NCI-H446 treated with DMSO at 0.1 percent for 48 hours (cell line): Measurements from ENCODE around the gene SEPSECS.

Source experiments
- DNase-seq: peaks from one replicate; lab custom pipeline; 2025; lab: John Stamatoyannopoulos, UW

The SEPSECS gene

DNA sequence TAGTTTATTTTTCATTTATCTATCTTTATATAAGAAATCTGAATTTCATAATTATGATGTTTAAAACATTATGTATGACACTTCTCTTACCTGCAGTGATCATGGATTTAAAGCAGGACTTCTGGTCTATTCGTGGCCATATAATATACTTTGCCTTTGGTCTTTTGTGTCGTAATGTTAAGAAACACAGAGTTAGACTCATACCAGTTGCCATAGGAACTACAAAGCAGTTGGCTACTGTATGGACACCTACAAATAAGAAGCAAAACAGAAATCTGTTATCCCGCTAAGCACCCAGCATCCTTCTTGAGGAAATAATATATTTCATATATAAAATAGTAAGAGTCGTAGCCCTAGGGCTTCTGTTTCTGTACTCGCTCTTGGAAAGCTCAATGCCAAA lies 4.3 kb downstream of the SEPSECS start:
- DNase-seq: no peak

DNA sequence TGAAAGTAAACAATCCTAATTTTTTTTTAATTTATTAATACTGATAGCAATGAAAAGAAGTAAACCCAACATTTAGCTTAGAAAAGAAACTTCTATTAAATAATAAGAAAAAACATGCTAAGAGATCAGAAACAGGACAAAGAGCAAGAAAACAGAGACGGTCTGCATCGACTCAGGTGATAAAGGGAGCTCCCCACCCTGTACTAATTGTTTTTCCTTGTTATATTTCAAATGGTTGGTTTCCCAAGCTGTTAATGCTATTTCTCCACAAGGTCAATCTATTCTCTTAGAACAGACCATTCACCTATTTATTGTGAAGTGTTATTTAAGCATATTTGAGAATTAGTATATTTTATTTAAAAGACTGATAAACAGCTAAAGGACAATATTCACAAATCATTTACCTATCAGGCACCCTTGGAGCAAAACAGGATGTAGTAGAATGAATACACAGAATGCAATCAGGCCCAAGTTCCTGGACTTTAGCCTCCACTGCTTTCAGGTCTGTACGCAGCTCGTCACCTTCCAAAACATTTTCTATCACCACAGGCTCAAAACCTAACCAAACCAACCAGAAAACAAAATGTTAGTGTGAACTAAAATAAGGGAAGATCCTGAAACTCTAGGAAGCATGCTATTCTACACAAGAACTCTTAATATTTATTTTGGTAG lies 5.5 kb downstream of the SEPSECS start:
- DNase-seq: no peak

DNA sequence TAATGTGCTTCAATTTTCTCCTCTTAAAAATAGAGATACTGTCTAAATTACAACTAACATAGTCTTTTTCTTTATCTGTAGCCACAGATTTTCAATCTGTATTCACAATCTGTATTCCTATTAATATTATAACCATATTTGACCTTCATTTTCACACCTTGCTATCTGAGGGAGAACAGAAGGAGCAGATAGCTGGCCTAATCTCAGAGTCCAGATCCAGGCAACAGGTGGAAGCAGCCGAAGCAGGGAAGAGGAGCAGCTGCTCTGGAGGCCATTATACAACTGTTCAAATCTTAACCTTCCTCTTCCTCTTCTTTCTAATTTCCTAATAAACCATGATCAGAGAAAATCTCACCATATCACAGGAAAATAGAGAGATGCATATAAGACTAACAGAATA lies 14.2 kb downstream of the SEPSECS start:
- DNase-seq: no peak

DNA sequence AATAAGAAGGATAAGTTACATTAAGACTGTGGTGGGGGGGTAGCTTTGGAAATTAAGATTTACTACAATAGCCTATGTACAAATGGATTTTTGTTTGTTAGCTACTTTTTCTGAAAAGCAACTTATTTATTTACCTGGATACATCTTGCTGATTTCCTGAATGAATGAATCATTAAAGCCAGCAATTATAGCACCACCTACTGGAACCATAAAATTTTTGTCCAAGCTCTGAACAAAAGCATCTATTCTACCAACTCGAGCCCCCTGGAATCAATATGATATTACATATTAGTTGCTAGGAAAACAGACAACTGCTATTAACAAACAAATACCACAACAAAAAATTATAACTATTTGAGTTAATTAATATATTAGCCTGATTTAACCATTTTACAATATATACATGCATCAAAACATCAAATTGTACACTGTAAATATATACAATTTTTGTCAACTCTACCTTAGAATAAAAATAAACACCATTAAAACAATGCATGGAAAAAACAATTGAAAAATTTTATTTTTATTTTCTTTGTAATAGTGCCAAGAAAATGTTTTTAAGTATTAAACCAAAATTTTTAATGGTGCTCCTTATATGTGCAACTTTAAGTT lies 15.3 kb downstream of the SEPSECS start:
- peak; percentile 6 for DNase-seq

DNA sequence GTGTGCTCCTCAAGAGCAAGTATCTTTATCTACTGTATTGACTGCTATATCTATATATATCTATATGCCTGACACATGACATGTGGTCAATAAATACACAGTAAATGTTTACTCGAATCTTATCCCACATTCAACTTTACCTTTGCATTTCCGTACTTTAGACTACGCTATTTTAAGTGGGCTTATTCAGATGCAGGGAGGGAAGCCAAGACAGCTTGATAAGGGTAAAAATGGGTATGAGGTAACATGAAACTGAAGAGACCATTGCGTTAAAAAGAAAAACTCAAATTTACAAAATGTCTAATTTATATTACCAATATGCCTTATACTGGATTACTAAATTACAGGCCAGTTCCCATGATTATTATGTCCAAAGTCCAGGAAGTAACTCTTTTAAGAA lies 17.8 kb downstream of the SEPSECS start:
- no peak for DNase-seq

DNA sequence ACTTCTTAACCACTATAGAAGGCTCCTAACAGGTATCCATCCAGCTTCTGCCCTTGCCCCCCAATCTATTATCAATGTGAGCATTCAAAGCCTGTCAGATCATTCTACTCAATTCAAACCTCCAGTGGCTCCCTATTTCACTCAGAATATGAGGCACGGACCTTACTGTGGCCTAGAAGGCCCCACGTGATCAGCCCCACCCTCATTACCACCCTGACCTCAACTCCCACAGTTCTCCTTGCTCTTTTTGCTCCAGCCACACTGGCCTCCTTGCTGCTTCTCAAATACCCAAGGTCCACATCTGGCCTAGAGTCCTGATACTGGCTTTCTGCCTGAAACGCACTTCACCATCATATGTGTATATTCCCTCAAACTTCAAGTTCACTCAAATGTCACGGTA lies 18.7 kb downstream of the SEPSECS start:
- no peak for DNase-seq

DNA sequence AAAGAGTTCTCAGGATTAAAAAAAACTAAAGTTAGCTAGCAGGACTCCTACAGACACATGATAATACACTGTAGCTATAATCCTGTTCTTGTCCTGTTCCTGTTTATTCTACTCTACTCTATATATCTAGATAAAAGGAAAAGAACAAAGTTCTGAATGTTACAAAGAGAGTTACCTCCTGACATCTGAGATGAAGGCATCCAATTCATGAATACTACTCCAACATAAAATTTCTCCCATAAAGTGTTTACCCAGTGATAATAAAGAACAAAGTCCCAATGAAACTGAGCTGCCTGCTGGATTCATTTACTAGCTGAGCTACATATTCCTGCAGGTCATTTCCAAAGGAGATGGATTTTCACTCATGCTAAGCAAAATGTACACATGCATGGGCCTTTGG lies 27.1 kb downstream of the SEPSECS start:
- no peak for DNase-seq

DNA sequence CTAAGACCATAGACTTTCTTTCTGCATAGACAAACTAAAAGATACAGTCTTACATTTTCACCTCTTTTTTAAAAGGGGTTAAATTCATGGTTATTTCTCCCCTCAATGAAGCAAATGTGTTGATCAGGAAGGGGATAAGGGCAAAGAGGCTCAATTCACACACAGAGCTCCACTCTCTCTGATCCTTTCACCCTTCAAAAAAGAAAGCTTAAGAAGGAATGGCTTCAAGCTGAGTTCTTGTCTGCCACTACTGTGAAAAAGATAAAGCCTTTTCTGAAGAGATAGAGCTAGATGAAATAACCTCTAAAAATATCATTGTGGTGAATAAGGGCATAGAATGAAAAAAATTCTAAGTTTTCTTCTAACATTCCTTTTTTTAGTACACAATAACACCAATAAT lies 28.3 kb downstream of the SEPSECS start:
- DNase-seq: no peak

DNA sequence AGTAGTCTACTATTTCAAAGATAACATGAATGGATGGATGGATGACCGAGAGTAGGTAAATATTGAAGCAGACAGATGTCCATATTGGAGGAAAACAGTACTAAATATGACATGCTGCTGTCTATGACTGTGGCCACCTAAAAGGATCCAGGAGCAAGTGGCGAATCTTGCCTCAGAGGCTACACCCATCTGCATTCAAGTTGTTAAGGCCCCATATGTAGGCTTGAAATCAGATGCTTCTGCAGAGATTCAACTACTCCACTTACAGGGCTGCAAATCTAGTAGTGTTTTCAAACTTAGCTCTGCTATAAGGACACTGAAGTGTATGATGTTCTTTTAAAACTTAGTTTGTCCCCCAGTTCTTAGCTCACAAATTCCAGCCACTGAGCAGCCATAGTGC lies 28.9 kb downstream of the SEPSECS start:
- DNase-seq: no peak

DNA sequence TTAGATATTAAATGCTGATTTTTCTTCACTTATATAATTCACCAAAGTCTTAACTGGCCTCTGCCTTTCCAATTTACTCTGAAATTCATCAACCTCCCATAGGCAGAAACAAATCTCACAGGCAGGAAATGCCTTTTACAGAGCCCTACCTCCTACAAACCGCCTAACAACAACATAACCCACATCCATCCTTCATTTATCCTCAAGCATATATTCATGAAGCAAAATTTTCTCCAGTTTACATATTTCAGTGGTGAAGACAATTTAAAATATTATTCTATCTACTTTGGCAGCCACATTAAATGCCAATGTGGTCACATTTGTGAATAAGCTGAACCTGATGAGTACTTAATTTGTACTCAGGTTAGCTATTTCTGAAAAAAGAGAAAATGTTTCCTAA lies 30.3 kb downstream of the SEPSECS start:
- no peak for DNase-seq

DNA sequence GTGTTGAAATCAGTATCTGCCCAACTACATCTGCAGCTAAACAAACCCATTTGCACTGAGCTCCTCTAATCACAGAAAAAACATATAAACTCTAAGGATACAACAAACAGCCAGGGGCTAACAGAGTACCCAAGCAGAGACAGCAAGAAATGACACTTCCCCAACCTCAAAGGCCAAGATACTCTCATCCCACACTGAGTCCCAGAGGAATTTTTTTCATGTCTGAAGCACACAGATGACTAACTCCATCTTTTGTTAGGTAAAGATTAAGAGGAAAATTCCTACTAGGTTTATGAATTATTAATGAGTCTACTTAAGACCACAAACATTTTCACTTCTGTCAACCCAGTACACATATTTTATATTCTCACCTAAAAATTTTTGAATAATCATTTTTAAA lies 31.6 kb downstream of the SEPSECS start:
- peak; percentile 27 for DNase-seq

DNA sequence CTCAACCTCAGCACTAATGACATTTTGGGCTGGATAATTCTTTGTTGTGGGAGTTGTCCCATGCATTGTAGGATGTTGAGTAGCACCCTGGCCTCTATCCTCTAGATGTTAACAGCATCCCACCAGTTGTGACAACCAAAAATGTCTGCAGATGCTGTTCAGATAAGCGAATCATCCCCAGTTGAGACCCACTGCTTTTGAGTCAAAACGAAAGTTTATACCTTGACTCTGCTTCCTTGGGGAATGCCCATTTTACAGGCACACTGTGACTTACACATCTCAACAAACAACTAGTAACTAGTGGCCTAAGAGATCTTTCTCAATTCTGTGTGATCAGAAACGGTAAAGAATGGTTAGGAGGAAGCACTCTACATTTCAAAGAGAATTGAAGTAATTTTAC lies 37.0 kb downstream of the SEPSECS start:
- no peak for DNase-seq

DNA sequence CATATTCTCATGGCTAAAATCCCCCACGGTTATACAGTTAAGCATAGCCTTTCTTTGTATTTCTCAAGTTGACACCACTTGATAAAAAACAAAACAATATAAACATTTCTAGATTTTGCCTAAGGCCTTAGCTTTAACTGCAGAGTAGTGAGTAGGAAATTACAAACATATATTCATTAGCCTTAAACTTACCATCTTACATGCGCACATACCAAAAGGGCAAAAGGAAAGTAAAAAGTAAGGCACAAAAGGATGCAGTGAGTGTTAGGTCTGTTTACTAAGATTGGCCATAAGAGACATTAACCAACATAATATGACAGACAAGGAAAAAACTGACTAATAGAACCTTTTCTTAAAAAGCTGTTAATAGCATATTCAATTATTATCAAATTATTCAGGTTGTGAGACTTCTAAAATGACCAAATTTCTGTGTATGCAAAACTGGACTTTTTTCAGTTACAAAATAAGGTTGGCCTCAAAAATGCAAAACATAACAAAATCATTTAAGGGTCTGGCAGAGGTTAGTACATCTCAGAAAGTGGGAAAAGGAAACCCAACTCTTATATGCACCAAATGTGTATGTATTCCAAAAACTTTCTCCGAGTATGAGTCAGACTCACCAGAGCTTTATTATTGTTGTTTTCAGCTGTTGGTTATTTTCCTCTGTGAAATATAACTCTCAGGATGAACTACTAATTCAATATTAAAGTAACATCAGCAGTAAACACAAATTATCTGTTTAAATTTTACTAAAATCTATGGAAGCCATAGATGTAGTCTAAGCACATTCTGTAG lies 39.9 kb downstream of the SEPSECS start:
- no peak for DNase-seq

DNA sequence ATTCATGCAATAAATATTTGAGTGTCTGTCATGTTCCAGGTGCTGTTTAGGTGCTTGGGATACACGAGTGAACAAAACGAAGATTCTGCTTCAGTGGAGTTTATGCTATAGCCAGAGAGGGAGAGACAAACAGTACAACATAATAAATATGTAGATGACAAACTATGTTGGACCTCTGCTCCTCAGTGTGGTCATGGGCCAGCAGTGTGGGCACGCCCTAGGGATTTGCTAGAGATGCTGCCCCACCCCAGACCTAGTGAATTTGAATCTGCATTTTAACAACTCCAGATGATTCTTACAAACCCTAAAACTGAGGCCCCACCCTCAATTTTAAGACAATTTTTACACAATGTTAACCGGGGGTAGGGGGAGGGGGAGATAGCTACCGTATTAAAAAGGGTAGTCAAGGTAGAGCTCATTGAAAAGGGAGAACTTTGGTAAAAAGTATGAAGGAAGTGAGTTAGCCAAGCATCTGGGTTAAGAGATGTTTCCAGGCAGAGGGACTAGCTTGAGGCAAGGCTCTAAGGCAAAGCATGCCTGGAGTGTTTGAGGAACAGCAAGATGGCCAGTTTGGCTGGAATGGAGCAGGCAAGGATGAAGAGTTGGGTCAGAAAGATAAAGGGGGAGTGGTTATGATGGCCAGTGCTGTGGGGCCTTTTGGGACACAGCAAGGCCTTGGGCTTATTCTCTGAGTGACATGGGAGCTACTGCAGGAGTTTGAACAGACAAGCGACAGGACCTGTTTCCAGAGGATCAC lies 42.4 kb downstream of the SEPSECS start:
- DNase-seq: no peak

DNA sequence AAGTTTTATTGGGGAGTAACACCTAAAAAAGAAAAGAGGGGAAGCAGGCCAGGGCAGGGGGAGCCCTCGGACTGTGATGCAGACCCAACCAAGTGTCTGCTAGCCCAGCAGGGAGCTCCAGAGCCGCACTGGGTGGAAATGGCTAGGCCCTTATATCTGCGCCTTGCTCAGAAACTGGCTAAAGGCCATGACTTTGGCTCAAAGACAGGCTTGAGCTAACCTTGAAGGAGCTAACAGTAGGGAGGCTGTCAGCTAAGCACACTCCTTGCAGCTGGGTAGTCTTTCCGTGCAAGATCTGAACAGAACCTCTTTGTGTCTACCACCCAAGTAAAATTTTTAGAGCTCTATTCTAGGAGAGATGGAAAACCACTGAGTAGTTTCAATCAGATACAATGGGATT lies 43.0 kb downstream of the SEPSECS start:
- no peak for DNase-seq

DNA sequence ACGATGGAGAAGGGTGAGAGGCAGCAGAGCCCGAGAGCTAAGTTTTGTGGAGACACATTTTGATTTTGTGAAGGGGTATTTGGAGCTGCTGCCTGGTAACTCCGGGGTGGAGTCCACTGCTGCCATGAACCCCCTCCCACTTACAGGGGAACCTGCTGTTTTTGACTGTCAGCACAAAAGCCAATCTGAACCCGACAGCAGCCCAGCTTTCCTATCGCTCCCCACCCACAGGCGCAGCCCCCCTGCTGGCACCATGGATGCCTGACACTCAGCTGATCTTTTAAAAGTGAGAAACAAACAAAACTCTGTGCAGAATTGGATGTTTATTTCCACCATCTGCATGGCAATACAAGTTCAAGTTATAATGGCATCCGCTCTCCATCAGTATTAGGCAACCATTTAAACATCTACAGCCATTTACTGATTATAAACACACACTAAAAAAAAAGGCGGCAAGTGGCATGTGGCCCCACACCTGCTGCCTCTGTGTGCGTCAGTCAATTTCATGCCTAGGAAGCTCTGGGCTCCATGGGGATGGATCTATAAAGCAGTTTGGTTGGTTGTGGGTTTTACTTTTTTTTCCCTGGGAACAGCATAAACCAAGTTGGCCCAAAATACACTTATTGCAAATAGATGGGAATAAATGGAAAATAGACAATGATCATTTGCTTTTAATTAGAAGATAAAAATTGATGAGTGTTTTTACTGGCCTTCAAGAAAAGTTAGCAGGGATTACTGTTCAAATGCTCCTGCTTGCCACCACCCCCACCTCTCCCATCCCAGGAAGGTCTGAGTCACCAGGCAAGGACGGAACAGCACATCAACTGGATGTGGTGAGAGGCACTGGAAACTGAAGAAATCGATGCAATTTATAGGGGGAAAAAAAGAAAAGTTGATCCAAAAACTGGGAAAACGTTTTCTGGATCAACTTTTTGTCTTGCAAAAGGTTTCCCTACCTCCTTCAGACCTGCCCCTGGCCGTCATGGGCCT lies 46.0 kb downstream of the SEPSECS start:
- no peak for DNase-seq

DNA sequence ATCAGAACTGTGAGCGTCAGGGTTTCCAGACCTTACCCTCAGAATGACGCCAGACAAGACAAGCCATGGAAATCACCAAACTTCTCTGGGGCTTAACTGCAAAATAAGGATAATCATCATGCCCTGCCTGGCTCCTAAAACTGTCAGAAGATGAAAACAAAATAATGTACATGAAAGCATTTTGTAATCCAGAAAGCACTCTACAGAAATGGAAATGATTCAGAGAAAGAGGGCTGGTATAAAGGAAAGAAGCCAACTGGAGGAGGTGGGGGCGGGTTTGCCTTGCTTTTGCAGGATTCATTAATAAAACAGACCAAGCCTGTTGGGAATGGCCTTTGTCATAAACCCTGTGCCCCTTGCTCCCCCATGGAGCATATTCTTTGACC lies 47.3 kb downstream of the SEPSECS start:
- DNase-seq: no peak

DNA sequence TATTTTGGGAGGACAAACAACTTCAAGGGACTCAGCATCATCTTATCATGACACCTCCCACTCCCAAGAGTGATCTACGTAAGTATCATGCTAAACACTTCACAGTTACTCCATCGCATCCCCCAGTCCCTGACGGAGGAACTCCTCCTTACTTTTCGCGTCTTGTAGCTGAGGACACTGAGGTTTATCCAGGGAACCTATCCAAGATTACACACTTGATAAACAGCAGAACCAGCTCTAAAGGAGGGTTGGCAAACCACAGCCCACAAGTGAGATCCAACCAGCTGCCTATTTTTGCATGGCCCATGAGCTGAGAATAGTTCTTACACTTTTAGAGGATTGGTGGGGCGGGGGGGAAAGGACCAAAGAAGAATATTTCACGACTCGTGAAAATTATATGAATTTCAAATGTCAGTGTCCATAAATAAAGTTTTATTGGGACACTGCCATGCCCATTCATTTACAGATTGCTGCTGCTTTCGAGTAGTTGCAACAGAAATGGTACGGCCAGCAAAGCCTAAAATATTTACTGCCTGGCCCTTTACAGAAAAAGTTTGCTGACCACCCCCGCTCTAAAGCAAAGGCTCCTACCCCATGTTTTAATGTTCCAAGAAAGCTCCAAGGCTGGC lies 47.8 kb downstream of the SEPSECS start:
- no peak for DNase-seq

DNA sequence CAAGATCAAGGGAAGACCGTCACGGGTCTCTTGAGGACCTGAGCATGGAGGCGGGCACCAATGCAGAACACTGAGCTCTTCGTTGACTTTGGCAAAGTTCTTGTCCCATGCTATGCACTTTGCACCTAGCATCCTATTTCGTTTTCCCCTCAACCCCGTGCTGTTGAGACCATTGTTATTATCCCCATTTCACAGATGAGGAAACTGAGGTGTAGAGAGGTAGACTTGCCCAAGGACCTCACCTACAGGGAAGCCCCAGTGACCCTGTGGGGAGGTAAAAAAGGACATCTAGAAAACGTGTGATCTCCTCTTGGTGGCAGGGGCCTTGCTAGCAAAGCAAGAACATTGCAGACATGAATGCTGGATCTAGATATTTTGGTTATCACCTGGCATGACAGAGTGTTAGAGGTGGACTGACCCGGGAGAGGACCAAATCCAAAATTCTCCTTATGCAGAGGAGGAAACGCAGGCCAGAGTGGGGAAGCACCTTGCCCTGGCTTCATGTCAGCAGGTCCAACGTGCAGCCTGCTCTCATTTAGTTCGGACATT lies 48.5 kb downstream of the SEPSECS start:
- DNase-seq: no peak

DNA sequence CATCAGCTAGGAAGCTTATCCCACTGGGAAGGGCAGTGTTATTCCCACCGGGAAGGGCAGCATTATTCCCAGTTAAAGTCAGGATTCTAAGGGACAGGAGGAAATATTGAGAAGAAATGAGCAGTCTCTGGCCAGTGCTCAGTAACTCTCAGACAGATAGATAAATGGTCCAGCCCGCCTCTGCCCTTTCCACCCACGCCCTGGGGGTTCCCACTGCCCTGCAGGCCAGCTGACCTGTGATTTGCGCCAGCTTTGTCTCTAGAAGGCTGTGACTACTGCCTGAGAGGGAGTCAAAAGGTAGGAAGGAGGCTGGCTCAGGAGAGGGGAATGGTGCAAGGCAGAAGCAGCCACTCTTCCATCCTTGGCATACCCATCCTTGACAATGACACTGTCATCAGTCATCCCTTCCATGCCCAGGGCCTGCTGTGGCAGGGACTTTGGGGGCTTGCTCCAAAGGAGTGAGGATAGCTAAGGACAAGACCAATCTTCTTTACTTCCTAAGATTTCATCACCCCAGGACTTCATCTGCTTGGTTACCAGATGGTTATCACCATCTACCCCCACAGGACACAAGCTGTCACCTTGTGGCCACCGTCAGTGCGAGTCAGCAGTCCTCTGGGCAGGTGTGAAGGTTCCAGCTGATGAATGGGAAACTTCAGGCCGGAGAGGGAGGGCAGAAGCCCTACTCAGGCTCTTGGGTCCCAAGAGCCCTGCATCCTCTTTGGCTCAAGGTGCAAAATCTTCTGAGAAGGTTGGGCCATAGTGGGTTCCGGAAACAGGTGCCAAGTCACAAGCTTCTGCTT lies 49.5 kb downstream of the SEPSECS start:
- DNase-seq: no peak
